Stimulated activated CD8-positive, alpha-beta memory T cell treated with anti-CD3 and anti-CD28 coated beads, Interleukin-4, amount 100 ng/mL, for 24 hours (primary cell): ENCODE results near the gene PAK5.

Experiments used
- DNase-seq: peaks from one replicate; pipeline ENCODE4 v3.0.0-alpha.2; 2020; ENCODE audit warnings: low read depth

The PAK5 gene

DNA sequence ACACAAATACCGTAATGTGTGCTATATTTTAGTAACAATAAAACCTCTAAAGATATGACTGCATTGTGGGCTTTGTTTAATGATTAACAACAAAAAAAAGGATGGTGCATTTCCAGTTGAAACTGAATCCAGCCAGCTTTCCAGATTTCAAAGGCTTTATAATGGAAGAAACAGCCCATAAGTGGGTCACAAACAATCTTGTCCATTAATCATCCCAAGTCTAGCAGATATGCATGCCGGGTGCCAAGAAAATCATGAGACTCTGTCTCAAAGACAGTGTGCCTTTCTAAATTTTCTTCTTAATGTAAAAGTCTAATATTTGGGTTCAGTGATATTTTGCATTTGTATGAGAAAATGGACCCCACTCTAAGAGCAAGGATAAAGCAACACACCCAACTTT lies 345.1 kb downstream of the PAK5 start:
- no peak for DNase-seq

DNA sequence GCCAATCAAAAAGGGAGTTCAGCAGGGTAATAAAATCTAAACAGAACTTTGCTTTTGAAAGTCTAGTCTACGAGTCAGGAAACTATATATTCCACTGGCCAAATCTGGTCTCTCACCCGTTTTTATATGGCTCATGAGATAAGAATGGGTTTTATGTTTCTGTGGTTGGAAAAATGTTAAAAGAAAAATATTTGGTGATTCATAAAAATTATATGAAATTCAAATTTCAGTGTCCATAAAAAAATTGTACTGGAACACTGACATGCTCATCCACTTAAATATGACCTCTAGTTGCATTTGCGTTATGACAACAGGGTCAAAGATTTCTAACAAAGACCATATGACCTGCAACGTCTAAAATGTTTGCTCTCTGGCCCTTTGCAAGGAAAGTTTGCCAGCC lies 346.8 kb downstream of the PAK5 start:
- no peak for DNase-seq

DNA sequence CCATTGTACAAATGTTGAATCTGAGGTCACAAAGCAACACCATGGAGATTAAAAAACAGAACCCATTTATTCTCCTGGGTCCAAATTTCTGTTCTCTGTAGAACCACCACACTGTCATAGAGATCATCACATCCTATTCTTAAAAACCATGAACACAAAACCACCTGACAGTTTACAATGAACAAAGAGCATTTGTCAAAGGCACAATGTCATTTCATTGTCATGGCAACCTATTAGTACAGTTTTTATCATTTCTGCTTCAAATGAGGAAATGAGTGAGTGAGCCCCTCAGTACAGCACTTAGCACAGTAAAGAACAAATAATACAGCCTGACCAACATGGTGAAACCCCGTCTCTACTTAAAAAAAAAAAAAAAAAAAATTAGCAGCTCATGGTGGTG lies 347.6 kb downstream of the PAK5 start:
- no peak for DNase-seq

DNA sequence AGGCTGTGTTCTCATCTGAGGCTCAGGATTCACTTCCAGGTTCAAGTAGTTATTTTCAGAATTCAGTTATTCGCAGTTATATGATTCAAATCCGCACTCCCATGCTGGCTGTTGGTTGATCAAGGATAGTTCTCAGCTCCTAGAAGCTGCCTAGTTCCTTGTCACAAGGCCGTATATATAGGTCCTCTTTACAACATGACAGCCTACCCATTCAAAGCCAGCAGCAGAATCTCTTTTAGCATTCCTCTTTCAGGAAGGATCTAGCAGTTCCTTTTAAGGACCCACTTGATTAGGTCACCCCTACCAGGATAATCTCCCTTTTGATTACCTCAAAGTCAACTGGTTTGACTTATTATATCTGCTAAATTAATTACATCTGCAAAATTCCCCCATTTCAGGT lies 348.2 kb downstream of the PAK5 start:
- no peak for DNase-seq

DNA sequence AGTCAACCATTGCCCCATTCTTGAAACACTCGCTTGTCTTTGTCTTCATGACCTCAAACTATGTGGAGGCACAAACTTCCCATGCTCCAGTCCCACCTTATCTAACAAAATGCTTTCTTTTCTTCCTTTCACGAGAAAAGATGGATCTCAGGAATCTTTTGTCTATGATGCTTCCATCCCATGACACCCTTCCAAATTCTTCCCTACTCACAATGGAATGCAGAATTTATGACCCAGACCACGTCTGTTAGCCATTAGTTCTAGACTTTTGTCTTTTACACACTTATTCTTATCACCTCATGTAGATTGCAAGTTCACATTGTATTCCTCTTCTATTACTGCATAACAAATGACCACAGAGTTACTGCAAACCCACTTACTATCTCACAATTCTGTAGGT lies 348.7 kb downstream of the PAK5 start:
- no peak for DNase-seq

DNA sequence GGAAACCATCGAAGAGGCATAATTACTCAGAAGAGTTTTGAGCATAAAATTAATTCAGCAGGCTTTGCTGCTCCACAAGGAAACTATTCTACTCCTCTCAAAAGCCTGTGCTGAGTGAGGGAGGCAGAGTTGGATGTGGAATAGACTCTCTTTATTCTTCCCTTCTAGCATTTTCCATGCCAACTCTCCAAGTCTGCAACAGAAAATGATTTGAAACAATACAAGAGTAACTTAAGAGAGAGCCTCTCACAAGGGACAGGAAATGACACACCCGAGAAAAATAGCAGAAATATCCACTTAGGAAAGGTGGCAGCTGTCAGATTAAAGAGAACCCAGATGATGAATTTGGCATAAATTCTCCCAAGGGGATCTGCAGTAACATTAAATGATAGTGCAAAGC lies 350.8 kb downstream of the PAK5 start:
- DNase-seq: no peak
